KOPT-K1 (cell line): Measurements from ENCODE around the gene STMP1.
"Not testable (repeated sequence)": the region's sequence is repeated elsewhere in the genome, so short reads cannot be mapped to it uniquely, and the experiment has no call there.

Experiments
- H3K27ac ChIP-seq: fragments of 200-600 bp; sonication (generic); 2 replicates; pipeline ENCODE4 v1.5.1; 2016; ENCODE audit warnings: antibody characterized with exemption, mild to moderate bottlenecking, low read depth, low read length; ENCODE audit not compliant: poor library complexity, severe bottlenecking
- H3K36me3 ChIP-seq: fragments of 200-600 bp; sonication (generic); 2 replicates; pipeline ENCODE4 v1.5.1; 2017; ENCODE audit warnings: antibody characterized with exemption, mild to moderate bottlenecking, low read length, moderate library complexity; ENCODE audit not compliant: insufficient read depth
- H3K9me3 ChIP-seq: fragments of 200-600 bp; sonication (generic); 2 replicates; pipeline ENCODE4 v1.5.1; 2017; ENCODE audit warnings: antibody characterized with exemption, low read length, mild to moderate bottlenecking; ENCODE audit not compliant: insufficient read depth, poor library complexity, severe bottlenecking

Gene STMP1

DNA sequence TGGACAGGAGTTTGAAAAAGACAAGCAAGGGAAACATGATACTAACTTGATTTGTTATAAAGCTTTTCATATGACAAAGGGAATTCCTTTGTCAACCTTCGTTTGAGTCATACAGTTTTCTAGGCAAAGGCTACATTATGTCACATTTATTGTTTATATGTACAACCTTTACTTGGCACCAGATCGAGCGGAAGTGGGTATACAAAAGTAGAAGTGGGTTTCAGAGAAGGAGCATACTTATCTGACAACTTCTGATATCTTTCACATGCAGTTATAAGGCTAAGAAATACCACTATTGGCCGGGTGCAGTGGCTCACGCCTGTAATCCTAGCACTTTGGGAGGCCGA lies 11.0 kb downstream of the STMP1 start:
- peaks cover 61% of the 10 kb centered on the region for H3K36me3 ChIP-seq
- H3K27ac ChIP-seq = no peak overlapping the region
- peaks cover 8% of the 10 kb centered on the region for H3K9me3 ChIP-seq

DNA sequence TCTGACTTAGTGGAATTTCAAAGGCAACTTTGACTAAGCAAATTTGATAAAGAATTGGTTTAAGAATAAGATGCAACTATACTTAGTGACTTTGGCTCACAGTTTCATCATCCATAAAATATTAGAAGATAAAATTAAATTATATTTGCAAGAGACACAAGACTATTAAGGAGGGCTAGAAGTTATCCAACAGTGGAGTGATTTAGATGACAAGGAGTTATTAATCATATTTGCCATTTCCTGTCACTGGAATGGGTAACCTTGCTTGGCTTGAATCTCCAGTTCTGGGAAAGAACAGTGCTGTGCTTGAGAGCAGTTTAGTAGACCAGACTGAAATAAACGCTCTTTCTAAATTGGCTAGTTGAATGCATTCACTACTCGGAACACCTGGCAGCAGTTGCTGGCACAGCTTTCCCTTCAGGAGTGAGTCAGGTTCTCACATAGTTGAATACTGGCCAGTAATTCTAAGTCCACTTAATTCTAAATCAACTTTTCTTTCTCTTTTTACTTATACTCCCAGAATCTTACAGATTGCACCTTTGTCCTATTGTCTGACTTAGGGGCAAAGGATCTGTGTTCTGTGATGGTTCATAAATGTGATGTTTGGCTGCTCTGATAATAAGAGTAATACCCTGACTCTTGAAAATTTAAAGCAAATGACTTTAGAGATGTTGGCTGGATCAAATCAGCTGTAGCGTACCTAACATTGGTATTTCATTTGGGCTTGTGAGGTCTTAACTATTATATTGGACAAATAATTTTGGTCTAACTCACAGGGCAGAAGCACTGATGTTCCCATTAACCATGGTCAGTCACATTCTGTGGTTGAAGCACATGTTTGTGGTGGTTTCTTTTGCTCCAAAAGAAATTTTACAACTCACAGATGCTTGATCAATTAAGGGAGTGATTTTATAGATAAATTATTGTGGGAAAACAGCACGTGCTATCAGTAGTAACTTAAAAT lies 16.6 kb downstream of the STMP1 start:
- Histone ChIP-seq H3K36me3 (peaks cover 47% of the 10 kb centered on the region), H3K9me3 (no peaks in the 10 kb centered on the region), H3K27ac (no peak overlapping the region)

DNA sequence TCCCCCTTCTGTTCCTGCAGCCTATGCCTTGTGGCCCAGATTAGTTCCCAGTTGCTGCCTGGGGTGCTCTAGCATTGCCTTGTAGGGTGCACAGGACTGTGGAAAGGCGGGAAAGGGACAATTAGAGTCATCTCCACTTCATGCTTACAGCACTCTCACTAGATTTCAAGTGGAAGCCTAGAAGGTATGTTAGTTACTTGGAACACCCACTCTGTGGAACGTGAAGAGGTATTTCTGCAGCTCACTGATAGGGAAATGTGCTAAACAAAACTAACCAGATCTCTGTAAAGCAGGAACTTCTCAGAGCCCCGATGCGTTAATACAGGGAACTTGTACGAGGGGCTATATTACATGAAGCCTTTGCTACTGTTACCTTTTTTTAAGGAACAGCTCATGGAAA lies 19.4 kb downstream of the STMP1 start:
- no peak overlapping the region for H3K27ac ChIP-seq
- H3K36me3 ChIP-seq = peaks cover 18% of the 10 kb centered on the region; the same call in 1 of the 2 replicates
- no peaks in the 10 kb centered on the region for H3K9me3 ChIP-seq

DNA sequence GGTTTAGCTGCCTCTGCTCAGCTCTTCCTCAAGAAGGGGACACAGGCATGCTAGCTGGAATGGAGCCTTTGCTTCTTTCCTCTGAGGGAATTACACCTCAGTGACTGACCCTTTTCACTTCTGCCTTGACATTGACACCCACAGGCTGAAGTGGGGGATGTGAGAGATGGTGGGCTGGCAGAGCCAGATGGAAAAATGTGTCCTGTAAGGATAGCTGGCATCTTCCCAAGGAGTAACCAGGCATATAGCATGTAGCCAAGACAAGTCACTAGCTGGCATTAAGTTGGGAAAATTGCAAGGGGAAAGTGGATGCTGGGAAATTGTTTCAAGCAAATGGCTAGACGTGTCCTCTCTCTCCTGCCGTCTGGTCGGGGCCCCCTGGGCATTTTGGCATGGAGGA lies 19.9 kb downstream of the STMP1 start:
- Histone ChIP-seq H3K9me3 (no peaks in the 10 kb centered on the region), H3K27ac (no peak overlapping the region), H3K36me3 (peaks cover 15% of the 10 kb centered on the region; the same call in 1 of the 2 replicates)

DNA sequence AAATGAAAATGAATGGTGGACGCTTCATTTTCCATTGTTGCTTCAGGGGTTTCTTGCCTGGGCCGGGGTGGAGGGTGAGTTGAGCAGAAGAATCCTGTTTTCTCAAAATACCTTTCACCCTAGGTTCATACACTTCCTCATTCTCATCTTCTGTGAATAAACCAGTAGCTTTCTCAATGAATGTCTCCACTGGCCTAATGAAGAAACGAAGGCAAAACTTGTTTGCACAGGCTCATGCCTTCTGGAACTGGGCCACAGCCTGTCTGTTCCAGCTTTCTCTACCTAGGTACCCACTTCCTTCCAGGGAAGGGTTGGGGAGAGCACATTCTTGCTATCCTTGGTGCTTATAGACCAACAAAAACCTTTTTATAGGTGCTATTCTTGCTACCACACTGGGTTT lies 21.3 kb downstream of the STMP1 start:
- Histone ChIP-seq H3K27ac (no peak overlapping the region), H3K36me3 (0 out of 2 replicates have a peak, but pooled peaks cover 5% of the 10 kb centered on the region), H3K9me3 (no peaks in the 10 kb centered on the region)

DNA sequence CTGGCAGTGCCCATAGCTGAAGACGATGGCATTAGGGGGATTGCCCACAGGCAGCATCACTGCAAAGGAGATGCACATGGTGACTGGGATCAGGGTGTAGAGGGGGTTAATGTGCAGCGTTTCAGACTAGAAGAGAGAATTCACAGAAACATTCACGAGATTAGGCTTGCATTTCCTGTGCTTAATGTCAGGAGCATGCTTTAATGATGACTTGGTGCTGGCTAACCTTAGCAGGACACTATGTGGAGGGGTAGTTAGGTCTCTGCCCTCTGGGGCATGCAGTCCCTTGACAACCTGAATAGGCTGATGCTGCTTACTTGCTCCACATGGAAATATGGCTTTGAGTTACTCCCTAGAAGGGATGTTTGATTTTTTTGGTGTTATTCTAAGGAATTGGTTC lies 21.8 kb downstream of the STMP1 start:
- Histone ChIP-seq H3K36me3 (0 out of 2 replicates have a peak, but pooled peaks cover 6% of the 10 kb centered on the region), H3K9me3 (no peaks in the 10 kb centered on the region), H3K27ac (no peak overlapping the region)

DNA sequence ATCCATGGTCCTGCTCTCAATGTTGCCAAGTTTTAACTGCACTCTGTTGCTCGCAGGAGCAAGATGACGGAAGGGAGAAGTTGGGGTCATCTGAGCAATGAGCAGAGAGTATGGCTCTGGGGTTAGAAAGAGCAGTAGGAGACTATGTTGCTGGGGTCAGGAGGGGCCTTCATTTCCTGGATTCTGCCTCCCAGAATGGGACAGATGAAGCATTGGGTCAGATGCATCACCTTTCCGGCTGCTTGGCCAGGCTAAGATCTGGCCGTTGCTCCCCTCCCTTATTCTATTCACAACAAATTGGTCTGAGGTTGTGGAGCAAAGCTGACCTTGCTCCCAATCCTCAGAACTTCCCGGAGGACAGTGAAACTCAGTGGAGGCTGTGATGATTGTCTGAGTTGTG lies 22.4 kb downstream of the STMP1 start:
- Histone ChIP-seq H3K27ac (no peak overlapping the region), H3K36me3 (0 out of 2 replicates have a peak, but pooled peaks cover 11% of the 10 kb centered on the region), H3K9me3 (no peaks in the 10 kb centered on the region)

DNA sequence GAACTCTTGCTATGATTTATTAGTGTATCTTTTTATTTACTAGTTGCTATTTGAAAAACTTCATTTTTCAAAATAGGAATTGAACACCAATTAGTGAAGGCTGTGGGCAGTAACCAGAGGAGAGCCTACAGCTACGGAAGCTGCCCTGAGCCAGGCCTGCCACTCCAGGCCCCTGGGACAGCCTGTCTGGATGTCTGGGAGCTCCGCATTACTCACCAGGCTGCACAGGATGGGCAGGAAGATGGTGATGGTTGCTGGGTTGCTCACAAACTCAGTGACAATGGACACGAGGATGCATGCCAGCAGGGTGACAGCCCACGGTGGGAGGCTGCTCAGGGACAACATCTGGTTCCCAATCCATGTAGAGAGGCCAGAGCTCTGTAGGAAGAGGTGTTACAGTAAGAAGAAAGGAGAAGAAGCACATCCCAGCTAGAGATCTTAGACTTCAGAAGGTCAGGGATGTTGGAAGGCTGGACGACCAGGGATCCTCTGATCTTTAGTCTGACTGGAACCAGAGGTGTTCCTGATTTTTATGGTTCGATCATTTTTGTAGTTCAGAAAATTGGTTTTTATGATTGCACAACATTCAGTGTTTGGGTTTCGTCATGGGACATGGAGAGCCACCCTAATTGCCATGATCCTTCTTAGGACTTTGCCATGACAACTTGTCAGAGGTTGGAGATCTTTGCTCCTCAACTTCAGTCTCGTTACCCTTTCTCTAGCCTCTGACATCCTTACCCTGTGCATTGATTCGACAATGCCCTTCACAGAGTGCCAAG lies 23.2 kb downstream of the STMP1 start:
- H3K27ac ChIP-seq = no peak overlapping the region
- H3K9me3 ChIP-seq = no peaks in the 10 kb centered on the region
- 0 out of 2 replicates have a peak, but pooled peaks cover 11% of the 10 kb centered on the region for H3K36me3 ChIP-seq

DNA sequence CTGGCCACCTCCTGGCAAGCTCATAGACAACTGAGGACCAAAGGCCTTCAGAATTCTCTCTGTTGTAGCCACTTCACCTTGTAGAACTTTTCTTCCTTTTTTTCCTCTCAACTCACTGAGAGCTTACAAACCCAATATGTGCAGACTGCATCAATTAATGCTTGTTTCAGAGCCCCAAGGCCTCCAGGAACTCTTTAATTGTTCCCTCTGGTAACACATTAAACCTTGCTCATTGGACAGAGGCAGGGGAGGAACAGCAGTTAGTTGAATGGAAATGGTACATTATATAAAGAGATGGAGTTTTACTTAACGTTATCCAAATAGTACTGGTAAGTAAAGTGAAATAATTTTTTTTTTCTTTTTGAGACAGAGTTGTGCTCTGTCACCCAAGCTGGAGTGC lies 25.2 kb downstream of the STMP1 start:
- Histone ChIP-seq H3K9me3 (no peaks in the 10 kb centered on the region), H3K36me3 (0 out of 2 replicates have a peak, but pooled peaks cover 17% of the 10 kb centered on the region)

DNA sequence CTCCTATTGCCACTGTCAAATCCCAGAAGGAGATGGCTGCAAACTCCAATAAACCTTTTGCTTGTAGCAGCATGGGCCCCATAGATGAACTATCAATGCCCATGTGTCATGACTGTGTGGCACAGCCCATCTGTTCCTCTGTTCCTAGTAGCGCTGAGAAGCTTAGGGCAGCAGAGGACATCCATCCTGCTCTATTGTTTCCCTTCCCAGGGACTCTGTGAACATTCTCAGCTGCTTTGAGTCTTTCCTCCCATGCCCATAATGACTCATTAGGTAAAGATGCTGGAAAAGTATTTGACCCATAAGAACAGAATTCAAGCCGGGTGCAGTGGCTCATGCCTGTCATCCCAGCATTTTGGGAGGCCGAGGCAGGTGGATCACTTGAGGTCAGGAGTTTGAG lies 28.3 kb downstream of the STMP1 start:
- H3K36me3 ChIP-seq = 0 out of 2 replicates have a peak, but pooled peaks cover 21% of the 10 kb centered on the region
- no peak overlapping the region for H3K27ac ChIP-seq
- H3K9me3 ChIP-seq = no peaks in the 10 kb centered on the region

More for the DNA sequence above, 25.2 kb downstream of the STMP1 start:
- H3K27ac ChIP-seq = no peak overlapping the region

DNA sequence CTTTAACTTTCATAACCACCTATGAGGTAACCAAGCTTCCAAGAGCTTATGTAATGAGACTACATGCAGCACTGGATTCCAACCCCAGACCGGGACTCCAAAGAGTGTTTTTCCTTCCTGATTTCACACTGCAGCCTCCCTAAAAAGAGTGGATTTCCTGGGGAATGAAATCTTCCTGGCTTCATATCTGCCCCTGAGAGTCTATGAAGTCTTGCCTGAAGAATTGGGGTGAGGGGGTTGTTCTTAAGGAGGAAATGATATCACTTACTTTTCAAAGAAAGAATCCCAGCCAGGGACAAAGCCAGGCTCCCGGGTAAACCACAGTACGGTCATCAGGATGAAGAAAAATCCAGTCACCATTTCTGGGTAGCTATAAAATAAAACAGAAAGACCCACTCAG lies 29.7 kb downstream of the STMP1 start:
- Histone ChIP-seq H3K9me3 (no peaks in the 10 kb centered on the region), H3K27ac (no peak overlapping the region), H3K36me3 (0 out of 2 replicates have a peak, but pooled peaks cover 21% of the 10 kb centered on the region)

DNA sequence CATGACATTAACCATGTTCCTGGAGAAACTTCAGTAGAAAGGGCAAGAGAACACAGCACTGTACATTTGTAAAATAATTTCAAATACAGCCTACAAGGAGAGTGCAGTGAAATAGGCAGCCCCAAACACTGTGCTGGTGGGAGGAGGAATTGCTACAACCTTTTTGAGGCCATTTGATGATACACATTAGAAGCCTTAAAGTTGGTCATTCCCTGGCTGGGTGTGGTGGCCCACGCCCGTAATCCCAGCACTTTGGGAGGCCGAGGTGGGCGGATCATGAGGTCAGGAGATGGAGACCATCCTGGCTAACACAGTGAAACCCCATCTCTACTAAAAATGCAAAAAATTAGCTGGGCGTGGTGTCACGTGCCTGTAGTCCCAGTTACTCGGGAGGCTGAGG lies 30.3 kb downstream of the STMP1 start:
- not testable (repeated sequence) for H3K9me3 ChIP-seq, H3K27ac ChIP-seq
- 0 out of 2 replicates have a peak, but pooled peaks cover 21% of the 10 kb centered on the region for H3K36me3 ChIP-seq

DNA sequence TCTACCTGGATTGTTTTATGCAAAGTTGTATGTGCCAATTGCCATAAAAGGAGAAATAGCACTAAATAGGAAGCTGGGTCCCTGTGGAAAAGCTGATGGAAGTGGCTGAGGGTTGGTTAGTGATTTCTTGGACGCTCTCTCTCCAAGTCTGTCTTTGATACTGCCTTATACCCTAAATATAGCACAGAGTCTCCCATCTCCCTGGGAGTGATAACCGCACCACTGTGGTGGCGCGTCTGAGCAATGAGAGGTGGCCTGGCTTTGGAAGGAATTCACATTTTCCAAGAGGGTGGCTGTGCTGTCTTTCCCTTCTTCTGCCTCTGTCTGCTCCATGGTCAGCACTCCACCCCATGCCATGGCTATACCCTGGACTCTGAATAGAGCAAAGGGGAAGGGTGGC lies 31.2 kb downstream of the STMP1 start:
- Histone ChIP-seq H3K27ac (no peak overlapping the region), H3K36me3 (0 out of 2 replicates have a peak, but pooled peaks cover 21% of the 10 kb centered on the region), H3K9me3 (no peaks in the 10 kb centered on the region)

DNA sequence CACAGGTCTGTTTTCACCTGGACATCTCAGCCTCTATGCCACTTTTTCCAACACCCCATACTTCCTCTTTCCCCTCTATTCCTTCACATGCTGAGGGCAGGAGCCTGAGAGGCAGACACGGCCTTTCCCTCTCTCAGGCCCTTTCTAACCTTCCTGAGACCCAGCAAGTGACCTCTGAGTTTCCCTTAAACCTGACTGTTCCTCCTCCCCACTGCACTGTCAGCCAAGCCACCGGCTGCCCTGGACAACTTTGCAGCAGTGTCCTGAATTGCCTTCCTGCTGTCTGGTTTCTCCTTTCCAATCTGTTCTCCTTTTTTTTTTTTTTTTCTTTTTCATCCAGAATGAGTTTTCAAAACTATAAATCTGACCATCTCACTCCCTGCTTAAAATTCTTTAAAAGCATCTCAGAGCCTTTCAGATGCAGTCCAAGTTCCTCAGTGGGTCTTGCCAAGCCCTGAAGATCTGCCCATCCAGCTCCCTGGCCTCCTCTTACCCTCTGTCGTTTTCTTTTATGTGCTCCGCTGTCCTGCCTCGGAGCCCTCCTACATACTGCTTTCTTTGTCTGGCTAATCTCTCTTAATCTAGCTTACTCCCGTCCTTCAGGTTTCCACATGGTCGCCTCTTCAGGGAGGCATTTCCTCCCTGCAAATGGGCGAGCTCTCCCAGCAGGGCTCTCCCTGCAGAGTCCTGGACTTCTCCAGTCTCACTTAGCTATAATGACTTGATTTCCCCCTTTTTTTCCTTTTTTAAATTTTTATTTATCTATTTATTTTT lies 35.1 kb downstream of the STMP1 start:
- Histone ChIP-seq H3K9me3 (no peaks in the 10 kb centered on the region), H3K27ac (no peak overlapping the region), H3K36me3 (0 out of 2 replicates have a peak, but pooled peaks cover 4% of the 10 kb centered on the region)
